ENCODE results near the gene AKR7A3. TPM values are rescaled to one million over a fixed set of nuclear protein-coding genes. Genes with fewer than 3 reads are reported as not detected.

The AKR7A3 gene
- total RNA-seq, 2 experiments from 2014 or later = 0.54 TPM

GRCh38 chr1:19313636-19313959, 25.0 kb upstream of the AKR7A3 start:
- DNase-seq (no peak), ATAC-seq (no peak)
- TF ChIP-seq, protein P1, sequence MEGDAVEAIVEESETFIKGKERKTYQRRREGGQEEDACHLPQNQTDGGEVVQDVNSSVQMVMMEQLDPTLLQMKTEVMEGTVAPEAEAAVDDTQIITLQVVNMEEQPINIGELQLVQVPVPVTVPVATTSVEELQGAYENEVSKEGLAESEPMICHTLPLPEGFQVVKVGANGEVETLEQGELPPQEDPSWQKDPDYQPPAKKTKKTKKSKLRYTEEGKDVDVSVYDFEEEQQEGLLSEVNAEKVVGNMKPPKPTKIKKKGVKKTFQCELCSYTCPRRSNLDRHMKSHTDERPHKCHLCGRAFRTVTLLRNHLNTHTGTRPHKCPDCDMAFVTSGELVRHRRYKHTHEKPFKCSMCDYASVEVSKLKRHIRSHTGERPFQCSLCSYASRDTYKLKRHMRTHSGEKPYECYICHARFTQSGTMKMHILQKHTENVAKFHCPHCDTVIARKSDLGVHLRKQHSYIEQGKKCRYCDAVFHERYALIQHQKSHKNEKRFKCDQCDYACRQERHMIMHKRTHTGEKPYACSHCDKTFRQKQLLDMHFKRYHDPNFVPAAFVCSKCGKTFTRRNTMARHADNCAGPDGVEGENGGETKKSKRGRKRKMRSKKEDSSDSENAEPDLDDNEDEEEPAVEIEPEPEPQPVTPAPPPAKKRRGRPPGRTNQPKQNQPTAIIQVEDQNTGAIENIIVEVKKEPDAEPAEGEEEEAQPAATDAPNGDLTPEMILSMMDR (IDR thresholded peaks at IDR 0.05) = no peak
- no peaks in the 10 kb centered on the region for H3K9me3 Mint-ChIP-seq
- intact Hi-C loops (cut with micrococcal nuclease) = no loop called here
- ChIA-PET POLR2A (interaction anchor here (1.4 to 2.3 kb wide), 3 partner anchors 9 to 369 kb away, joined by 4 to 12 read pairs (median 8); partner anchors contain the start of genes EMC1 and MRTO4), CTCF (interaction anchor here (0.6 kb wide), 1 partner anchor 27 kb away, joined by 3 read pairs; no protein-coding TSS in a partner anchor)
- peak overlapping the region; percentile 74 for H3K4me3 Mint-ChIP-seq
- no peaks in the 10 kb centered on the region for H3K36me3 Mint-ChIP-seq (ENCODE audit: low read depth)
- H3K27ac Mint-ChIP-seq = no peak overlapping the region
- peaks cover 25% of the 10 kb centered on the region for H3K4me1 Mint-ChIP-seq (ENCODE audit: low read depth)
- H3K27me3 Mint-ChIP-seq = no peaks in the 10 kb centered on the region

DNA sequence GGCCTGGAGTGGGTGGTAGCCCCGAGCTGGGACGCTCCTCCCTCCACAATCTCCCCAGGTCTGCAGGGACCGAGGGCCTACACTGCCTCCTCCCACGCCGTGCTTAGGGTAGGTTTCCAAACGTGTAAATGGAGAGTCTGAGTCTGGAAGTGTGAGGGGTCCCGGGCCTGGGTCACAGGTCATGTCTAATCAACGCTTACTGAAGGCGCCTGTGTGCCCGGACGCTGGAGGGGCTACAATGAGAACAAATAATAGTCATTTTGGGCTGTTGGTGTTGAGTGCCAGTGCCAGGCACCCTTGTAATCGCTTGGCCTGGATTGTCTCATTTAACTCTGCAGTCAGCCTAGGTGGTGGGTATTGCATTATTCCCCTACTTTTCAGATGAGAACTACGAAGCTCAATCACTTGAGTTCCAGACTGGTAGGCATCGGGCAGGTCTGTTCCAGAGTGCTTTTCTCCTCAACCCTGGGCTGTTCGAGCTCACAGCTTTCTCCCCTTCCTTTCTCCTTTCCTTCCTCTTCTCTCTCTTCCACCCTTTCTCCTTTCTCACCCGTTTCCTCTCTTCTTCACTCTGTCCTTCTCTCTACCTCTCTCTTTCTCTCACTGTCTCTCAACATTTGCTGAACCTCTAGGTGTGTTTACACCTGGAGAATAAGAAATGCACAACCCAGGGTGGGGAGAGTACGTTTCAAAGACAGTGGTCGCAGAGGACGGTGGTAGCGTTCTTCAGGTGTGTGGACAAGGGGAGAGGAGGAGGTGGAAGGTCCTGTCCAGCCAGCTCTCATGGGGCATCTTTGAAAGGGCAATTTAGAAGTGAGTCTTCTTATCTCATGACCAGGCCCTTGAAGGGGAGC, 24.4 kb upstream of the AKR7A3 start:
- ATAC-seq = no peak
- POLR2A ChIA-PET = interaction anchor here (0.6 to 2.3 kb wide), 6 partner anchors 10 to 284 kb away, joined by 3 to 12 read pairs (median 4); partner anchors contain the start of genes EMC1 and MRTO4
- intact Hi-C loops (cut with micrococcal nuclease) = no loop called here

GRCh38 chr1:19311931-19312781, 23.6 kb upstream of the AKR7A3 start, which contains the start of the genes AKR7A2 and SLC66A1:
Gene AKR7A2 (minus strand): TSS chr1:19312144. CDS start chr1:19312124, 20 bp downstream.
Gene SLC66A1 (plus strand): TSS chr1:19312326. CDS start chr1:19317678, 5,352 bp downstream.
- Mint-ChIP-seq H3K27ac (peak within 1 kb of the TSS; percentile 78), H3K27me3 (no peaks in the 10 kb centered on the region), H3K4me3 (peak within 1 kb of the TSS; percentile 90), H3K36me3 (ENCODE audit: low read depth) (peaks cover 8% of the 10 kb centered on the region), H3K9me3 (no peaks in the 10 kb centered on the region), H3K4me1 (ENCODE audit: low read depth) (peaks cover 25% of the 10 kb centered on the region)
- intact Hi-C loops (cut with micrococcal nuclease) = no loop called here
- ChIA-PET CTCF (interaction anchor here (1.4 kb wide), 1 partner anchor 350 kb away, joined by 4 read pairs; no protein-coding TSS in a partner anchor), POLR2A (interaction anchor here (0.6 to 2.3 kb wide), 8 partner anchors 10 to 288 kb away, joined by 3 to 12 read pairs (median 4); partner anchors contain the start of genes EMC1 and MRTO4)
- TF ChIP-seq, protein P1 (IDR thresholded peaks at IDR 0.05) = no peak
- DNase-seq = peak; percentile 91
- peak; percentile 99 for ATAC-seq

More for the DNA sequence above, 24.4 kb upstream of the AKR7A3 start:
- no peaks in the 10 kb centered on the region for H3K9me3 Mint-ChIP-seq
- peak overlapping the region; percentile 36 for H3K27ac Mint-ChIP-seq
- H3K4me3 Mint-ChIP-seq = peak overlapping the region; percentile 74
- H3K36me3 Mint-ChIP-seq (ENCODE audit: low read depth) = peaks cover 2% of the 10 kb centered on the region
- H3K4me1 Mint-ChIP-seq (ENCODE audit: low read depth) = peaks cover 25% of the 10 kb centered on the region
- DNase-seq = peak; percentile 55
- TF ChIP-seq, protein P1 (IDR thresholded peaks at IDR 0.05) = no peak
- CTCF ChIA-PET = interaction anchor here (0.6 to 1.4 kb wide), 2 partner anchors 28 to 349 kb away, joined by 3 to 4 read pairs; no protein-coding TSS in a partner anchor
- H3K27me3 Mint-ChIP-seq = no peaks in the 10 kb centered on the region

- H3K4me1 Mint-ChIP-seq (ENCODE audit: low read depth) = peaks cover 25% of the 10 kb centered on the region
Measured at GRCh38 chr1:19311503-19311930, 22.9 kb upstream of the AKR7A3 start.

More at GRCh38 chr1:19311503-19311930, 22.9 kb upstream of the AKR7A3 start:
- ATAC-seq (peak; percentile 22), DNase-seq (no peak)
- TF ChIP-seq, protein P1 (IDR thresholded peaks at IDR 0.05) = no peak
- Mint-ChIP-seq H3K27ac (peak overlapping the region; percentile 78), H3K9me3 (no peaks in the 10 kb centered on the region), H3K36me3 (ENCODE audit: low read depth) (peaks cover 8% of the 10 kb centered on the region), H3K27me3 (no peaks in the 10 kb centered on the region), H3K4me3 (peak overlapping the region; percentile 90)
- intact Hi-C loops (cut with micrococcal nuclease) = no loop called here
- ChIA-PET CTCF (interaction anchor here (1.1 to 1.4 kb wide), 2 partner anchors 342 to 350 kb away, joined by 4 read pairs; no protein-coding TSS in a partner anchor), POLR2A (interaction anchor here (0.6 to 2.3 kb wide), 9 partner anchors 10 to 289 kb away, joined by 3 to 8 read pairs (median 4); partner anchors contain the start of genes EMC1 and MRTO4)
